ENCODE measurements around the gene HDHD5.
"Not testable (repeated sequence)": the region's sequence is repeated elsewhere in the genome, so short reads cannot be mapped to it uniquely, and the experiment has no call there.

Gene HDHD5

GRCh38 chr22:17152971-17153370 is 6.1 kb downstream of the HDHD5 start:
- no peak for DNase-seq

GRCh38 chr22:17152340-17152739 is 6.7 kb downstream of the HDHD5 start:
- DNase-seq, result no peak

- no peak for DNase-seq
These were observed 9.8 kb downstream of the HDHD5 start for GRCh38 chr22:17149076-17149815.

GRCh38 chr22:17147458-17147857 is 11.6 kb downstream of the HDHD5 start:
- not testable (repeated sequence) for DNase-seq

- no peak for DNase-seq
These were observed 13.9 kb downstream of the HDHD5 start for GRCh38 chr22:17145021-17145680.

GRCh38 chr22:17143826-17144225 is 15.3 kb downstream of the HDHD5 start:
- no peak for DNase-seq

GRCh38 chr22:17143101-17143500 is 16.0 kb downstream of the HDHD5 start:
- DNase-seq, result no peak

GRCh38 chr22:17140826-17141766 is 18.0 kb downstream of the HDHD5 start:
- no peak for DNase-seq

- no peak for DNase-seq
These were observed 19.1 kb downstream of the HDHD5 start for GRCh38 chr22:17140022-17140421.

- no peak for DNase-seq
These were observed 20.6 kb downstream of the HDHD5 start for GRCh38 chr22:17138513-17138912.

- DNase-seq, result no peak
These were observed 21.1 kb downstream of the HDHD5 start for GRCh38 chr22:17137861-17138425.

- no peak for DNase-seq
These were observed 21.9 kb downstream of the HDHD5 start for GRCh38 chr22:17137170-17137569.

GRCh38 chr22:17135153-17135760 is 23.8 kb downstream of the HDHD5 start:
- DNase-seq, result no peak

- no peak for DNase-seq
These were observed 25.9 kb downstream of the HDHD5 start for GRCh38 chr22:17133137-17133536.

- DNase-seq, result no peak
These were observed 27.0 kb downstream of the HDHD5 start for GRCh38 chr22:17132112-17132511.

- DNase-seq, result peak; percentile 29
These were observed 27.4 kb downstream of the HDHD5 start for GRCh38 chr22:17131686-17132085.

GRCh38 chr22:17130199-17130598 is 28.9 kb downstream of the HDHD5 start:
- no peak for DNase-seq

- DNase-seq, result peak; percentile 89
These were observed 37.6 kb downstream of the HDHD5 start, which contains the start of gene TMEM121B for GRCh38 chr22:17121233-17122195. TMEM121B (minus strand) TSS chr22:17121360; CDS start chr22:17121127, 233 bp downstream.

GRCh38 chr22:17120711-17121232 is 38.3 kb downstream of the HDHD5 start:
- no peak for DNase-seq

- no peak for DNase-seq
These were observed 38.8 kb downstream of the HDHD5 start for GRCh38 chr22:17120281-17120680.

Data from NCI-H1105 treated with DMSO at 0.1 percent for 48 hours (cell line).